Astrocyte (in vitro differentiated cells and primary cell): ENCODE measurements around the gene CHCHD6.

ENCODE experiments used
- CTCF ChIP-seq: IDR thresholded peaks from 2 replicates; pipeline ENCODE4 v1.5.1; 2011; ENCODE audit warnings: low read depth, mild to moderate bottlenecking, inconsistent platforms, low read length, moderate library complexity; ENCODE audit not compliant: insufficient read depth
- EZH2 ChIP-seq: IDR thresholded peaks from 2 replicates; pipeline ENCODE4 v1.6.1; 2012; ENCODE audit warnings: mild to moderate bottlenecking, low read length, inconsistent platforms; ENCODE audit not compliant: insufficient read depth

GRCh38 chr3:126699011-126699410, 5.0 kb upstream of the CHCHD6 start:
- TF ChIP-seq CTCF (no peak), EZH2 (no peak)
